ENCODE results near the gene GSKIP. TPM values are rescaled to one million over a fixed set of nuclear protein-coding genes. Genes with fewer than 3 reads are reported as not detected.
A peak's percentile ranks its signal among the peaks of the same experiment; 100 is the strongest.

GSKIP gene
- total RNA-seq, 2 donors from 2014 or later = 8.0 to 11.2 TPM

DNA sequence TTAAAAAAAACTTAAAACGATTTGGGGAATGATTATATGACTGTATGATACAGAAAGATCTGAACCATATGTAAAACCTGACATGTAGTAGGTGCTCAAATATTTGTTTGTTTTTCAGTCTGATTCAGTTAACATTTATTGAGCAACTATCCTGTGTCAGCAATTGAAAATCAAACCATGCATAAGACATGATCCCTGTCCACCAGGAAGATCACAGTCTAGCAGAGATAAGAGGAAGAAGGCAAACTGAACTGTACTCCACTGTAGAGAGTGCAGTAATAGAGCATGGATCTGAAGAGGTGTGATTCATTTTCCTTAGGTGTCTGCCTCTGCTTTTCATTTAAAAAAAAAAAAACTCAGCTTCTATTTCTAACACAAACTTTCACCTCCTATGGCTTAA lies 20.7 kb downstream of the GSKIP start:
- intact Hi-C loops (cut with DNase I) = no loop called here
- no peak for TF ChIP-seq POLR2A (IDR thresholded peaks at IDR 0.05)
- TF ChIP-seq, protein P1, sequence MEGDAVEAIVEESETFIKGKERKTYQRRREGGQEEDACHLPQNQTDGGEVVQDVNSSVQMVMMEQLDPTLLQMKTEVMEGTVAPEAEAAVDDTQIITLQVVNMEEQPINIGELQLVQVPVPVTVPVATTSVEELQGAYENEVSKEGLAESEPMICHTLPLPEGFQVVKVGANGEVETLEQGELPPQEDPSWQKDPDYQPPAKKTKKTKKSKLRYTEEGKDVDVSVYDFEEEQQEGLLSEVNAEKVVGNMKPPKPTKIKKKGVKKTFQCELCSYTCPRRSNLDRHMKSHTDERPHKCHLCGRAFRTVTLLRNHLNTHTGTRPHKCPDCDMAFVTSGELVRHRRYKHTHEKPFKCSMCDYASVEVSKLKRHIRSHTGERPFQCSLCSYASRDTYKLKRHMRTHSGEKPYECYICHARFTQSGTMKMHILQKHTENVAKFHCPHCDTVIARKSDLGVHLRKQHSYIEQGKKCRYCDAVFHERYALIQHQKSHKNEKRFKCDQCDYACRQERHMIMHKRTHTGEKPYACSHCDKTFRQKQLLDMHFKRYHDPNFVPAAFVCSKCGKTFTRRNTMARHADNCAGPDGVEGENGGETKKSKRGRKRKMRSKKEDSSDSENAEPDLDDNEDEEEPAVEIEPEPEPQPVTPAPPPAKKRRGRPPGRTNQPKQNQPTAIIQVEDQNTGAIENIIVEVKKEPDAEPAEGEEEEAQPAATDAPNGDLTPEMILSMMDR (IDR thresholded peaks at IDR 0.05) = no peak
- no peaks in the 10 kb centered on the region for H3K9me3 ChIP-seq
- H3K27me3 ChIP-seq = no peaks in the 10 kb centered on the region
- H3K36me3 ChIP-seq (replicated peaks in 1 of 2; ENCODE audit: insufficient read depth in 1 of 2, low read depth in 2 of 2) = peaks cover 0 to 3% of the 10 kb centered on the region in 2 donors
- H3K4me3 ChIP-seq = no peak overlapping the region
- 43 to 44% methylated on average over 1 of the region's 1 CpG for WGBS, 2 donors
- DNase-seq (no peak), ATAC-seq (no peak)
- no peak overlapping the region for H3K27ac ChIP-seq
- H3K4me1 ChIP-seq = no peaks in the 10 kb centered on the region

DNA sequence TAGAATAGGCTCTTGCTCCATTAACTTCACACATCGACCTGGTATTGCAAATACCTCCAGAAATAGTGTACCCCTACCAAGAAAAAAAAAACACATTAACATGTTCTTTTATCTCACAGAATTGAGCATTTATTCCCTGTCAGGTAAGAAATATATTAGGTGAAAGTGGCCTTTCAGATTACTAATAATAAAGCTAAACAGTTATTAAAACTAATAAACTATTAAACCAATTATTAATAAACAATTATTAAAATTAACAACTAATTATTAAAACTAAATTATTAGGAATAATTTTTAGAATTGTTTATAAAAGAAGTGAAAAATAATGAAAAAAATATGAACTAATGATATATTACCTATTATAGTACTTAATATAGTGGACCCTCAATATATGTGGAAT lies 21.4 kb downstream of the GSKIP start:
- no peak overlapping the region for H3K4me3 ChIP-seq
- intact Hi-C loops (cut with DNase I) = no loop called here
- no peaks in the 10 kb centered on the region for H3K27me3 ChIP-seq
- peak overlapping the region in 1 of 4 donors; percentile 46 for H3K27ac ChIP-seq
- 59% methylated on average over 1 of the region's 1 CpG for WGBS, 2 donors
- ATAC-seq = no peak
- no peaks in the 10 kb centered on the region for H3K4me1 ChIP-seq
- peaks cover 0 to 3% of the 10 kb centered on the region in 2 donors for H3K36me3 ChIP-seq (replicated peaks in 1 of 2; ENCODE audit: insufficient read depth in 1 of 2, low read depth in 2 of 2)
- TF ChIP-seq, protein P1 (IDR thresholded peaks at IDR 0.05) = no peak
- TF ChIP-seq POLR2A (IDR thresholded peaks at IDR 0.05) = no peak
- H3K9me3 ChIP-seq = no peaks in the 10 kb centered on the region
- no peak for DNase-seq

DNA sequence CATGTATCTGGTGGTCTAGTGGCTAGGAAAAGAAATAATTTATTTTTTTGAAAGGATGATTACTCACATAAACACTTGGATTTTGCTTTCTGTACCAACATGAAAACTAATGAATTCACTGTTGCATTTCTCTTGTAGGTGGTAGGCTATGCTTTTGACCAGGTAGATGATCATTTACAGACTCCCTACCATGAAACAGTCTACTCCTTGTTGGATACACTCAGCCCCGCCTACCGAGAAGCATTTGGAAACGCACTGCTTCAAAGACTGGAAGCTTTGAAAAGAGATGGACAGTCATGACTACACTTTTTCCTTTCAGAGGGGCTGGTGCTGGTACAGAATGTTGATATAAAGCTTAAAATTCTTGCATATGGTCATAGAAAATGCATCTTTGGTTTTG lies 22.1 kb downstream of the GSKIP start:
- no peaks in the 10 kb centered on the region for H3K27me3 ChIP-seq
- no peak overlapping the region for H3K4me3 ChIP-seq
- DNase-seq (peak in 2 of 4 donors; percentile 18 to 23), ATAC-seq (peak; percentile 64)
- no peak for TF ChIP-seq POLR2A (IDR thresholded peaks at IDR 0.05)
- TF ChIP-seq, protein P1 (IDR thresholded peaks at IDR 0.05) = no peak
- peaks cover 0 to 3% of the 10 kb centered on the region in 2 donors for H3K36me3 ChIP-seq (replicated peaks in 1 of 2; ENCODE audit: insufficient read depth in 1 of 2, low read depth in 2 of 2)
- WGBS, 2 donors = 56 to 89% methylated on average over 3 of the region's 3 CpGs
- H3K27ac ChIP-seq = peak overlapping the region in 1 of 4 donors; percentile 46
- H3K4me1 ChIP-seq = peaks cover under 1% of the 10 kb centered on the region
- H3K9me3 ChIP-seq = no peaks in the 10 kb centered on the region
- intact Hi-C loops (cut with DNase I) = no loop called here

DNA sequence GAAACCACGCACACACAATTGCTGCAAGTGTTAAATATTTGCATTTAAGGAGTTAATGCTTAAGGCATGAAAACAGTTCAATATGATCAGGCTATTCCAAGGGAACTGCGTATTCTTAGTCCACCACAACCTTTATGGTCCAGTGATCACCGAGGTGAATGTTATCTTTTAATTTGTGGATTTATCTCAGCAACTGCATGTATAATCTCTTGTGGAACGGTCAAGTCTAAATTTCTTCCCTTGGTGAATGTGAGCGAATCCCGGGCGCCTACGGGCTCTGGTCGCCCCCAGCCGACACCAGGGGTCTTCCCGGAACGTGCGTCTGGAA lies 27.6 kb downstream of the GSKIP start:
- peaks cover 17% of the 10 kb centered on the region for H3K4me1 ChIP-seq
- ATAC-seq (no peak), DNase-seq (no peak)
- H3K27me3 ChIP-seq = no peaks in the 10 kb centered on the region
- H3K9me3 ChIP-seq = no peaks in the 10 kb centered on the region
- WGBS, 2 donors = 3 to 6% methylated on average over 4 to 13 of the region's 13 CpGs
- peak overlapping the region in 3 of 4 donors; percentile 67 to 77 (median 71) for H3K27ac ChIP-seq
- no peaks in the 10 kb centered on the region for H3K36me3 ChIP-seq (replicated peaks in 1 of 2; ENCODE audit: insufficient read depth in 1 of 2, low read depth in 2 of 2)
- TF ChIP-seq POLR2A (IDR thresholded peaks at IDR 0.05) = no peak
- TF ChIP-seq, protein P1 (IDR thresholded peaks at IDR 0.05) = no peak
- intact Hi-C loops (cut with DNase I) = no loop called here
- H3K4me3 ChIP-seq = peak overlapping the region in 1 of 2 donors; percentile 26

Measured in body of pancreas (tissue), 4 donors.